GM12878 (cell line): ENCODE data around the gene GSTM4. TPM values are rescaled to one million over a fixed set of nuclear protein-coding genes. Genes with fewer than 3 reads are reported as not detected.

Experiments used
- BMI1 ChIP-seq: fragments of 450-650 bp; IDR thresholded peaks from 2 replicates; pipeline ENCODE4 v1.6.1; 2016; ENCODE audit warnings: mild to moderate bottlenecking, moderate library complexity, borderline replicate concordance
- CHD2 ChIP-seq: IDR thresholded peaks from 2 replicates; pipeline ENCODE4 v1.6.1; 2011; ENCODE audit warnings: low read depth, low read length, improper control_type of control experiment, borderline replicate concordance
- CHD4 ChIP-seq: fragments of 200-600 bp; sonication (generic); IDR thresholded peaks from 2 replicates; pipeline ENCODE4 v1.6.1; 2016; ENCODE audit warnings: mild to moderate bottlenecking
- GATAD2B ChIP-seq: fragments of 450-650 bp; conservative IDR thresholded peaks from 2 replicates; pipeline ENCODE4 v1.6.1; 2017; ENCODE audit warnings: low read depth, mild to moderate bottlenecking, moderate library complexity
- LARP7 ChIP-seq: fragments of 450-650 bp; IDR thresholded peaks from 2 replicates; pipeline ENCODE4 v1.6.1; 2017; ENCODE audit warnings: mild to moderate bottlenecking
- MAX ChIP-seq: IDR thresholded peaks from 2 replicates; pipeline ENCODE4 v1.6.1; 2012; ENCODE audit warnings: low read depth, low read length, improper control_type of control experiment
- POLR2AphosphoS2 ChIP-seq: IDR thresholded peaks from 2 replicates; pipeline ENCODE4 v1.6.1; 2011; ENCODE audit warnings: low read depth, mild to moderate bottlenecking, low read length, improper control_type of control experiment, moderate library complexity
- RBBP5 ChIP-seq: fragments of 200-600 bp; sonication (generic); conservative IDR thresholded peaks from 2 replicates; pipeline ENCODE4 v1.6.1; 2016
- ZBTB33 ChIP-seq: fragments of 450-650 bp; IDR thresholded peaks from 2 replicates; pipeline ENCODE4 v1.6.1; 2017; ENCODE audit warnings: mild to moderate bottlenecking
- ZNF217 ChIP-seq: fragments of 450-650 bp; IDR thresholded peaks from 2 replicates; pipeline ENCODE4 v1.6.1; 2017; ENCODE audit warnings: antibody characterized with exemption, mild to moderate bottlenecking
- ZNF384 ChIP-seq: IDR thresholded peaks from 2 replicates; pipeline ENCODE4 v1.6.1; 2012; ENCODE audit warnings: low read depth, mild to moderate bottlenecking, low read length, improper control_type of control experiment, borderline replicate concordance
- polyA plus RNA-seq, 11 experiments: library from polyadenylated mRNA; depleted of rRNA in 4 of 11; unstranded in 6 of 11; stranded (reverse) in 5 of 11; fragments of >200 nt; fragmentation: Nextera tagmentation in 4 of 11; fragmentation: Illumina TruSeq in 1 of 11; extraction: Ambion mirVana in 4 of 11; extraction: Trizol in 1 of 11; gene quantifications; 1 replicate in 1 of 11; 2 replicates in 10 of 11; pipeline versions ENCODE4 v1.2.1 to v1.2.3, GENCODE V29; 2011 to 2016; ENCODE audit warnings: inconsistent platforms in 2 of 11, missing spikeins in 2 of 11, low read depth in 1 of 11
- total RNA-seq, 4 experiments: library from RNA; depleted of rRNA in 3 of 4; stranded (reverse); fragments of >200 nt in 3 of 4; fragmentation: Illumina TruSeq in 1 of 4; extraction: Trizol in 1 of 4; gene quantifications; 2 replicates each; pipeline versions ENCODE4 v1.2.1 to v1.2.3, GENCODE V29; 2013 to 2021

GSTM4 gene
- total and polyA plus RNA-seq, 10 of the 15 experiments (the other 5 are each of a cell fraction or from before 2014, with no cell fraction given), result 14.3 to 37.2 (median 23.0) TPM

GRCh38 chr1:109637446-109637845 lies 18.5 kb upstream of the GSTM4 start (continued):
- TF ChIP-seq CHD4 (no peak), ZNF384 (no peak), MAX (no peak), GATAD2B (no peak), CHD2 (no peak), ZBTB33 (no peak), RBBP5 (no peak), BMI1 (no peak), LARP7 (no peak), POLR2AphosphoS2 (no peak), ZNF217 (no peak)
